Caki2 (cell line): ENCODE results near the gene FCN2. TPM values are rescaled to one million over a fixed set of nuclear protein-coding genes. Genes with fewer than 3 reads are reported as not detected.

ENCODE experiments used
- DNase-seq: peaks from one replicate; pipeline ENCODE4 v3.0.0-alpha.2; 2015; ENCODE audit warnings: low read depth
- in situ Hi-C: cut with HindIII; loops from 2 replicates; pipeline ENCODE4 v1.10.0; 2016; ENCODE audit warnings: low sequenced_read_pairs, low pct_unique_long_range_greater_than_20kb, mixed read lengths
- total RNA-seq: library from RNA; depleted of rRNA; stranded (reverse); fragments of >200 nt; shearing (Covaris generic); gene quantifications from 2 replicates; pipeline ENCODE4 v1.2.3, GENCODE V29; 2014; ENCODE audit warnings: low replicate concordance

FCN2 gene
- total RNA-seq, 1 experiment from 2014 or later: not detected

GRCh38 chr9:134863306-134863902 is 17.2 kb upstream of the FCN2 start:
- in situ Hi-C loops: no loop called here
- no peak for DNase-seq

- in situ Hi-C loops: no loop called here
- DNase-seq: no peak
Measured at GRCh38 chr9:134863941-134864820, 16.4 kb upstream of the FCN2 start.

- in situ Hi-C loops: no loop called here
- no peak for DNase-seq
Measured at GRCh38 chr9:134864821-134865190, 15.8 kb upstream of the FCN2 start.

- in situ Hi-C loops: no loop called here
- DNase-seq: no peak
Measured at GRCh38 chr9:134867917-134868750, 12.5 kb upstream of the FCN2 start.

GRCh38 chr9:134868751-134869553 is 11.7 kb upstream of the FCN2 start:
- DNase-seq: no peak
- in situ Hi-C loops: no loop called here

- in situ Hi-C loops: no loop called here
Measured at GRCh38 chr9:134869554-134870300, 10.9 kb upstream of the FCN2 start.

GRCh38 chr9:134870301-134870694 is 10.3 kb upstream of the FCN2 start:
- no peak for DNase-seq
- in situ Hi-C loops: no loop called here

More at GRCh38 chr9:134869554-134870300, 10.9 kb upstream of the FCN2 start:
- DNase-seq: no peak

- in situ Hi-C loops: no loop called here
Measured at GRCh38 chr9:134870746-134871662, 9.6 kb upstream of the FCN2 start.

GRCh38 chr9:134871697-134872340 is 8.8 kb upstream of the FCN2 start:
- DNase-seq: no peak
- in situ Hi-C loops: no loop called here

More at GRCh38 chr9:134870746-134871662, 9.6 kb upstream of the FCN2 start:
- no peak for DNase-seq

GRCh38 chr9:134872482-134873231 is 8.0 kb upstream of the FCN2 start:
- no peak for DNase-seq
- in situ Hi-C loops: no loop called here

- DNase-seq: no peak
- in situ Hi-C loops: no loop called here
Measured at GRCh38 chr9:134875371-134875770, 5.2 kb upstream of the FCN2 start.

GRCh38 chr9:134877541-134877940 is 3.1 kb upstream of the FCN2 start:
- in situ Hi-C loops: no loop called here
- no peak for DNase-seq

- in situ Hi-C loops: no loop called here
Measured at GRCh38 chr9:134879664-134880483, 736 bp upstream of the FCN2 start.

GRCh38 chr9:134881313-134881670 is 682 bp downstream of the FCN2 start:
- no peak for DNase-seq
- in situ Hi-C loops: no loop called here

More at GRCh38 chr9:134879664-134880483, 736 bp upstream of the FCN2 start:
- DNase-seq: no peak
